SH-SY5Y (cell line): ENCODE data around the gene CFAP45.

ENCODE experiments used
- GATA2 ChIP-seq: IDR thresholded peaks from 2 replicates; pipeline ENCODE4 v1.6.1; 2011; ENCODE audit warnings: mild to moderate bottlenecking, low read depth, low read length
- GATA3 ChIP-seq: IDR thresholded peaks from 2 replicates; pipeline ENCODE4 v1.6.1; 2011; ENCODE audit warnings: low read depth, mild to moderate bottlenecking, low read length, moderate library complexity

Gene CFAP45, protein sequence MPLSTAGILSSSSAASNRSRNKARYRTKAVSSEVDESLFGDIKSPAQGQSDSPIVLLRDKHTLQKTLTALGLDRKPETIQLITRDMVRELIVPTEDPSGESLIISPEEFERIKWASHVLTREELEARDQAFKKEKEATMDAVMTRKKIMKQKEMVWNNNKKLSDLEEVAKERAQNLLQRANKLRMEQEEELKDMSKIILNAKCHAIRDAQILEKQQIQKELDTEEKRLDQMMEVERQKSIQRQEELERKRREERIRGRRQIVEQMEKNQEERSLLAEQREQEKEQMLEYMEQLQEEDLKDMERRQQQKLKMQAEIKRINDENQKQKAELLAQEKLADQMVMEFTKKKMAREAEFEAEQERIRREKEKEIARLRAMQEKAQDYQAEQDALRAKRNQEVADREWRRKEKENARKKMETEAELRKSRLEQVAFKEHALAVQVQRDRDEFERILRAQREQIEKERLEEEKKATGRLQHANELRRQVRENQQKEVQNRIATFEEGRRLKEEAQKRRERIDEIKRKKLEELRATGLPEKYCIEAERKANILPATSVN

GRCh38 chr1:159900086-159900680 lies at the start of gene CFAP45:
TSS of gene CFAP45 (minus strand) at chr1:159900165. CDS start at chr1:159900098, 67 bp downstream.
- TF ChIP-seq GATA2 (no peak), GATA3 (no peak)

- TF ChIP-seq GATA3: no peak
- TF ChIP-seq GATA2: no peak
Measured at GRCh38 chr1:159949123-159949522, 49.2 kb upstream of the CFAP45 start.

DNA sequence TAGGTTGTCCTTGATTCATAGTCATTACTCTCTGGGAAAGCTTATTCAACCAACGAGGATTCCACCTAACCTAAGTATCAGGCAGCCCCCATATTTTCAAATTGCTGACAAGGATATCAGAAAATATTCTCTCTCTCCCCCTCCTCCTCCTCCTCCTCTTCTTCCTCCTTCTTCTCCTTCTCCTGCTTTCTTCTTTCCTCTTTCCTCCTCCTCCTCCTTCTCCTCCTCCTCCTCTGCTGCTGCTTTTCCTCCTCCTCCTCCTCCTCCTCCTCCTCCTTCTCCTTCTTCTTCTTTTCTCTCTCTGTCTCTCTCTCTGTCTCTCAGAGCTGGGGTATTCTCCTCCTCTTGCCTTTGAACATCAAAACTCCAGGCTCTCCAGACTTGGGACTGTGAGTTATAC lies 48.0 kb upstream of the CFAP45 start:
- TF ChIP-seq GATA3 (no peak), GATA2 (no peak)

DNA sequence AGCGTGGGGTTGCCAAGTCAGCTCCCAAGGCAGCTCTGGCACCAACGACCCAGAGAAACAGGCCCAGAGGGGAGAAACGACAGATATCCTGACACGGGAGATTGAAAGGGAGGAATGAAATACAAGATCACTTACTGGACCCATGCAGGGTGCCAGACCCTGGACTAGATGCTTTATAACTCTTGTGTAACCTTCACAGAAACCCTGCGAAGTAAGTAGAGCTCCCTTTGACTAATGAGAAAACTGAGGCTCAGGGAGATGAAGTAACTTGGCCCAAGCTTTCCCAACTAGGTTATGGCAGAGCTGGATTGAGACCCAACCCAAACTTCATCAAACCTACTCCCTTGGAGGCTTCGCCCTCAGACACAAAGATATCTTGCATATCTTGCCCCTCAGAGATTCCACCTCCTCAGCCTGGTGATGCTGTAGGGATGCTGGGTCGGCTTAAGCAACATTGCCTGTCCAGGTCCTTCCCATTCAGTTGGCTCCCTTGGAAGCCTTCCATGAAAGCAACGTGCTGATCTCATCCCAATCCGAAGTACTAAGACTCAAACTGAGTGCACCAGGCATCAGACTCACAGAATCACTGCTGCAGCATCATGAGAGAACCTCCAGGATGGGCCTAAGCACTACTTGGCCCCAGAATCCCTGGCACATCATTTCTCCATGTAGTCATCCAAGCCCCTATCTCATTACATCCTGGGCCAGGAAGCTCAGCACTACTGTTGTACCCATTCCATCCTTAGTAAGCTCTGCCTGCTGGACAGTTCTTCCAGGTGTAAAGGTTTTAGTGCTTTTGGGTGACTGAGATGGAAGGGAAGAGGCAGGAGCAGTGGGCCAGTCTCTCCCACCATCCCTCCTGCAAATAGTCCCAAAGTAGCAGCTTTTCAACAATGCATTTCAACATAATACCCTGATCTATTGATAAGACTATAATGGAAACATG lies 46.5 kb upstream of the CFAP45 start:
- no peak for TF ChIP-seq GATA3
- TF ChIP-seq GATA2: no peak

- no peak for TF ChIP-seq GATA2
- TF ChIP-seq GATA3: no peak
Measured at GRCh38 chr1:159945483-159946241, 45.7 kb upstream of the CFAP45 start, which contains the start of gene IGSF9. TSS of gene IGSF9 (minus strand) at chr1:159945613. CDS start at chr1:159943454, 2,159 bp downstream.

DNA sequence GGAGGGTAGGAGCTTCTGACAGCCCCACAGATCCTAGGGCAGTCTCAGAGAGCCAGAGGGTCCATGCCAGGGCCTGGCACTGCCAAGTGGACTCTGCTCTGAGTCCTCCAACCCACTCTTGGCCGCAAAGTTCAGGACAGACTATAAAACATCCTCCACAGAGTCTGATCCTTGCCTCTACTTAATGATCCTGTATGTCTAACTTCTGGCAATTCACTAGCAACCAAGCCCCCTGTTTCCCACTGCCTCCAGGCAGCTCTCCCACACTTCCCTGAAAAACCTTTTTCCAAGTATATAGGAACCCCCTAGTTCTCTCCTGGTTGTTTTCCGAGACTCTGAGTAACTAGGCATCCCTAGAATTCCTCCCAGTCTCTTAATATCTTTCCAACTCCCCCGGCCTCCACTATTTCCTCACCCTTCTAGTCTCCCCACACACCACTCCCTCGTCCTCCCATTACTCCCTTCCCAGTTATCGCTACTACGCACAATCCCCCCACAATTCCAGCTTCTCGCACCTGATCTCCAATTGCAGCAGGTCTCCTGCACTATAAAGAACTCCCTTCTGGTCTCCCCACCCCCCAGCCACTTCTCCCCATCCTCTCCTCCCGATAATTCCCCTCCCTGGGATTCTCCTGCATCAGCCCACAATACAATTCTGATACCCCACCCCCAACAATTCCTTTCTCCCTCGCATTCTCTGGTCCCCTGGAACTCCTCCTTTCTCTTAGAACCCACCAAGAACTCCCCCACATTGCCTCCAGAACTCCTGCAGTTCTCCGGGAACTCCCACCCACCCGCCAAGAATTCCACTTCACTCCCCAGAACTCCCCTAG lies 44.9 kb upstream of the CFAP45 start:
- TF ChIP-seq GATA2 (no peak), GATA3 (no peak)

- TF ChIP-seq GATA2: no peak
- TF ChIP-seq GATA3: no peak
Measured at GRCh38 chr1:159943908-159944622, 44.1 kb upstream of the CFAP45 start.

DNA sequence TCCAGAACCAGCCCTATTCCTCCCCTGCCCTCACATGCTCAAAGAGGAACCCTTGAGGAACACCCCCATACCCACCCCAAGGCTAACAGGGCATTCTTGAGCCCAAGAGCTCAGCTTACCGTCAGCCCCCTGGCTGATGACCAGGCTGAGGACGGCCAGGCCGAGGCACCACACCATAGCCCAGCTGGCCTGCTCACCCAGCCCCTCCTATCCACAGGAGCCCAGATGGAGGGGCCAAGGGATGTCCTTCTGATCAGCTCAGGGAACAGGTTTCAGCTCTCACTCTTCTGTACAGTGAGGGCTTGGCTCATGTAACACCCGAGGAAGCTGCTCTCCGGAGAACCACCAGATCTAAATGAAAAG lies 43.3 kb upstream of the CFAP45 start:
- TF ChIP-seq GATA3: no peak
- TF ChIP-seq GATA2: no peak

DNA sequence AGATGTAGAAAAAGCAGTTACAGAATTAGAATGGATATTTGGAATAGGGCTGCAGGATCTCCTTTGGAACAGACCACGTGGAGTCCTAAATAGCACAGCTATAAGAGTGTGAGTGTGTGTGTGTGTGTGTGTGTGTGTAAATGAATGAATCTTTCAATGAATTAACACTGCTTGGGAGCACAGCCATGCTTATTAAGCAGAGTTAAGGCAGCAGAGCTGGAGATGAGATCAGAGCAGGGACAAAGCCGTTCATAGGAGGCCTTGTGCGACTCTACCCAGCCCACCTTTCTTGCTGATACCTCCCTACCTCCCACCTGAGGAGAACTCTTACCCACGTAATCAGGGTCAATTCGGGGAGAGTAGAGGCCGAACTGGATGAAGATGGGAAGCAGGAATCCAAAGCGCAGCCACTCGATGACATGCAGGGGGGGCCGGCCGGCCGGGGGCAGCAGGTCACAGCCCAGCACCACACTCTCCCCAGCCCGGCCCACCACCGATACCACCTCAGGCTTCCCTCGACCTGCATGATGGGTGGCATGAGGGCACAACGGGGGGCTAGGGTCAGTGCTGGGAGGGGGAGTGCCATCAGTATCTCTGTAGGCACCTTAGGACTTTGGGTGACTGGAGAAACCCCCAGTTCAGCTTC lies 42.8 kb upstream of the CFAP45 start:
- TF ChIP-seq GATA2: no peak
- no peak for TF ChIP-seq GATA3

GRCh38 chr1:159941591-159942560 lies 41.9 kb upstream of the CFAP45 start:
- TF ChIP-seq GATA3 (no peak), GATA2 (no peak)
